HL-60 (cell line): Measurements from ENCODE around the gene TBC1D21.

ENCODE experiments used
- DNase-seq, 2 experiments: peaks; one replicate each; pipeline ENCODE4 v3.0.0-alpha.2; 2010 to 2020; ENCODE audit warnings: low read depth in 1 of 2, low spot score in 1 of 2
- H3K27ac ChIP-seq: fragments of 250-450 bp; sonication (Bioruptor Pico); replicated peaks from 2 replicates; pipeline ENCODE4 v1.5.1; 2020; ENCODE audit warnings: mild to moderate bottlenecking, moderate library complexity
- H3K27me3 ChIP-seq: fragments of 250-450 bp; sonication (Bioruptor Pico); 2 replicates; pipeline ENCODE4 v1.5.1; 2021; ENCODE audit warnings: mild to moderate bottlenecking, moderate library complexity; ENCODE audit not compliant: insufficient read depth, poor library complexity, severe bottlenecking
- H3K4me3 ChIP-seq: replicated peaks from 2 replicates; pipeline ENCODE4 v1.5.1; 2011; ENCODE audit warnings: mild to moderate bottlenecking, control low read depth, low read length; ENCODE audit not compliant: insufficient read depth
- GABPA ChIP-seq: IDR thresholded peaks from 2 replicates; pipeline ENCODE4 v1.6.1; 2012; ENCODE audit warnings: low read depth
- POLR2AphosphoS5 ChIP-seq: IDR thresholded peaks from 2 replicates; pipeline ENCODE4 v1.6.1; 2012; ENCODE audit warnings: low read depth
- SPI1 ChIP-seq: IDR thresholded peaks from 2 replicates; pipeline ENCODE4 v1.6.1; 2012; ENCODE audit warnings: low read depth, mild to moderate bottlenecking, borderline replicate concordance
- TF ChIP-seq, protein P1 (sequence below): IDR thresholded peaks from 2 replicates; pipeline ENCODE4 v1.6.1; 2012; ENCODE audit warnings: low read depth; ENCODE audit not compliant: insufficient replicate concordance
- TF ChIP-seq, protein P2 (sequence below): IDR thresholded peaks from one replicate; pipeline ENCODE4 v1.5.1; 2011; ENCODE audit warnings: low read length, control low read depth, inconsistent platforms; ENCODE audit not compliant: insufficient read depth

The TBC1D21 gene

DNA sequence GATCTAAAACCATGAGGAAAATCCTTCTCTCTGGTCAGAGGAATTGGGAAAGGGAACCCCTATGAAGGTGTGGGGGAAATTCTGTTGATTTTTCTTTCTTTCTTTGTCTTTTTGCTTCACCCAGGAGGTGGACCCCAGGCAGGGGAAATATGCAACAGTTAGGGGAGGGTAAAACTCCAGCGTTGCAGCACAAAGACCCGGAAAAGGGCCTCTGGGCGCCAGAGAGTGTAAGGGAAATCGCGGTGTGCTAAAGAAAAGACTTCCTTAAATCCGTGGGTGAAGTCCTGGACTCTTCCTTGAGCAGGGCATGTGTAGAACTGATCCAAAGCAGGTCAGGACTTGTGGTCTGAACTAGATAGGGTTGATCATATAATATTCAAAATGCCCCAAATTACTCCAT lies 11.1 kb upstream of the TBC1D21 start:
- DNase-seq, result no peak
- H3K4me3 ChIP-seq, result no peak overlapping the region

DNA sequence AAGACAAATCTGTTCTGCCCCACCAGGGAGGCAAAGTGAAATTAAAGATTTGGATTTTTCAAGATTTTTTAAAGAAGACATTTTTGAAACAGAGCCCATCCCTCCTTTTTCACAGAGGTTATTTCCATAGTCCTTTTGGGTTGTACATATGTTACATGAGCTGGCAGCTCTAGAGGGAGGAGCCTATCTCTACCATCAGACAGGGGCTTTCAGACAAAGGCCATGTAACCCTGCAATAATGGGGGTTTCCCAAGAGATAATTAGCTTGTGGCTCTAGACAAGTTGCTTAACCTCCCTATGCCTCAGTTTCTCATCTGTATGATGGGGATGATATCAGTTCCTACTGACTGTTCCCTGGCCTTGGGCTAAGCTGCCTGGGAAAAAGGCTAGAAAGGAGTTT lies 8.0 kb upstream of the TBC1D21 start:
- no peak overlapping the region for H3K27ac ChIP-seq
- no peak for TF ChIP-seq GABPA
- TF ChIP-seq, protein P1, sequence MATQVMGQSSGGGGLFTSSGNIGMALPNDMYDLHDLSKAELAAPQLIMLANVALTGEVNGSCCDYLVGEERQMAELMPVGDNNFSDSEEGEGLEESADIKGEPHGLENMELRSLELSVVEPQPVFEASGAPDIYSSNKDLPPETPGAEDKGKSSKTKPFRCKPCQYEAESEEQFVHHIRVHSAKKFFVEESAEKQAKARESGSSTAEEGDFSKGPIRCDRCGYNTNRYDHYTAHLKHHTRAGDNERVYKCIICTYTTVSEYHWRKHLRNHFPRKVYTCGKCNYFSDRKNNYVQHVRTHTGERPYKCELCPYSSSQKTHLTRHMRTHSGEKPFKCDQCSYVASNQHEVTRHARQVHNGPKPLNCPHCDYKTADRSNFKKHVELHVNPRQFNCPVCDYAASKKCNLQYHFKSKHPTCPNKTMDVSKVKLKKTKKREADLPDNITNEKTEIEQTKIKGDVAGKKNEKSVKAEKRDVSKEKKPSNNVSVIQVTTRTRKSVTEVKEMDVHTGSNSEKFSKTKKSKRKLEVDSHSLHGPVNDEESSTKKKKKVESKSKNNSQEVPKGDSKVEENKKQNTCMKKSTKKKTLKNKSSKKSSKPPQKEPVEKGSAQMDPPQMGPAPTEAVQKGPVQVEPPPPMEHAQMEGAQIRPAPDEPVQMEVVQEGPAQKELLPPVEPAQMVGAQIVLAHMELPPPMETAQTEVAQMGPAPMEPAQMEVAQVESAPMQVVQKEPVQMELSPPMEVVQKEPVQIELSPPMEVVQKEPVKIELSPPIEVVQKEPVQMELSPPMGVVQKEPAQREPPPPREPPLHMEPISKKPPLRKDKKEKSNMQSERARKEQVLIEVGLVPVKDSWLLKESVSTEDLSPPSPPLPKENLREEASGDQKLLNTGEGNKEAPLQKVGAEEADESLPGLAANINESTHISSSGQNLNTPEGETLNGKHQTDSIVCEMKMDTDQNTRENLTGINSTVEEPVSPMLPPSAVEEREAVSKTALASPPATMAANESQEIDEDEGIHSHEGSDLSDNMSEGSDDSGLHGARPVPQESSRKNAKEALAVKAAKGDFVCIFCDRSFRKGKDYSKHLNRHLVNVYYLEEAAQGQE, result no peak
- no peak for TF ChIP-seq POLR2AphosphoS5
- TF ChIP-seq SPI1, result no peak
- TF ChIP-seq, protein P2, sequence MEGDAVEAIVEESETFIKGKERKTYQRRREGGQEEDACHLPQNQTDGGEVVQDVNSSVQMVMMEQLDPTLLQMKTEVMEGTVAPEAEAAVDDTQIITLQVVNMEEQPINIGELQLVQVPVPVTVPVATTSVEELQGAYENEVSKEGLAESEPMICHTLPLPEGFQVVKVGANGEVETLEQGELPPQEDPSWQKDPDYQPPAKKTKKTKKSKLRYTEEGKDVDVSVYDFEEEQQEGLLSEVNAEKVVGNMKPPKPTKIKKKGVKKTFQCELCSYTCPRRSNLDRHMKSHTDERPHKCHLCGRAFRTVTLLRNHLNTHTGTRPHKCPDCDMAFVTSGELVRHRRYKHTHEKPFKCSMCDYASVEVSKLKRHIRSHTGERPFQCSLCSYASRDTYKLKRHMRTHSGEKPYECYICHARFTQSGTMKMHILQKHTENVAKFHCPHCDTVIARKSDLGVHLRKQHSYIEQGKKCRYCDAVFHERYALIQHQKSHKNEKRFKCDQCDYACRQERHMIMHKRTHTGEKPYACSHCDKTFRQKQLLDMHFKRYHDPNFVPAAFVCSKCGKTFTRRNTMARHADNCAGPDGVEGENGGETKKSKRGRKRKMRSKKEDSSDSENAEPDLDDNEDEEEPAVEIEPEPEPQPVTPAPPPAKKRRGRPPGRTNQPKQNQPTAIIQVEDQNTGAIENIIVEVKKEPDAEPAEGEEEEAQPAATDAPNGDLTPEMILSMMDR, result no peak
- H3K4me3 ChIP-seq, result no peak overlapping the region
- peaks cover 19% of the 10 kb centered on the region for H3K27me3 ChIP-seq
- DNase-seq, result no peak

More for the DNA sequence above, 11.1 kb upstream of the TBC1D21 start:
- Histone ChIP-seq H3K27ac (no peak overlapping the region), H3K27me3 (peaks cover 12% of the 10 kb centered on the region)
- TF ChIP-seq, protein P1, result no peak
- TF ChIP-seq SPI1, result no peak
- TF ChIP-seq, protein P2, result no peak
- no peak for TF ChIP-seq GABPA
- no peak for TF ChIP-seq POLR2AphosphoS5

GRCh38 chr15:73865904-73866303 lies 7.5 kb upstream of the TBC1D21 start:
- no peak for DNase-seq
- Histone ChIP-seq H3K27ac (no peak overlapping the region), H3K27me3 (peaks cover 19% of the 10 kb centered on the region), H3K4me3 (no peak overlapping the region)
- TF ChIP-seq SPI1, result no peak
- no peak for TF ChIP-seq GABPA
- TF ChIP-seq, protein P1, result no peak
- TF ChIP-seq, protein P2, result no peak
- no peak for TF ChIP-seq POLR2AphosphoS5
